ENCODE measurements around the gene TCOF1. TPM values are rescaled to one million over a fixed set of nuclear protein-coding genes. Genes with fewer than 3 reads are reported as not detected.

The TCOF1 gene
- 43.8 and 52.5 TPM in 2 replicates for total RNA-seq

GRCh38 chr5:150357326-150358260 is at the start of gene TCOF1:
Gene TCOF1 (plus strand): TSS chr5:150357697. CDS start chr5:150357747, 50 bp downstream.

GRCh38 chr5:150412319-150413175 is 55.0 kb downstream of the TCOF1 start, which contains the start of gene CD74:
Gene CD74 (minus strand): TSS chr5:150412910. CDS start chr5:150412749, 161 bp downstream.

Other genes with a start within 250 kb of the TCOF1 start
- gene PDGFRB, start 201.9 kb upstream of the TCOF1 start, total RNA-seq: 3.9 and 4.9 TPM in 2 replicates
- gene CDX1, start 190.9 kb upstream of the TCOF1 start, total RNA-seq: not detected in 2 replicates
- gene SLC6A7, start 167.6 kb upstream of the TCOF1 start, total RNA-seq: not detected in 2 replicates
- not detected in 2 replicates for gene CAMK2A, start 67.9 kb upstream of the TCOF1 start, total RNA-seq
- gene ARSI, start 54.8 kb upstream of the TCOF1 start, total RNA-seq: 3.3 and 5.8 TPM in 2 replicates
- 7.5 and 9.1 TPM in 2 replicates for gene CD74, start 55.2 kb downstream of the TCOF1 start, total RNA-seq
- gene RPS14, start 92.0 kb downstream of the TCOF1 start, total RNA-seq: 3,217 and 4,159 TPM in 2 replicates
- 129 and 169 TPM in 2 replicates for gene NDST1, start 150.4 kb downstream of the TCOF1 start, total RNA-seq

Measured in airway epithelial cell (primary cell).